HG03378 (cell line): ENCODE data around the gene ADRA2C.

Source experiments
- ATAC-seq: cut with Tn5 transposase; IDR thresholded peaks from one replicate; pipeline ENCODE4 v1.9.1; 2021; ENCODE audit warnings: mild to moderate bottlenecking, moderate library complexity; ENCODE audit not compliant: unreplicated experiment

Gene ADRA2C

DNA sequence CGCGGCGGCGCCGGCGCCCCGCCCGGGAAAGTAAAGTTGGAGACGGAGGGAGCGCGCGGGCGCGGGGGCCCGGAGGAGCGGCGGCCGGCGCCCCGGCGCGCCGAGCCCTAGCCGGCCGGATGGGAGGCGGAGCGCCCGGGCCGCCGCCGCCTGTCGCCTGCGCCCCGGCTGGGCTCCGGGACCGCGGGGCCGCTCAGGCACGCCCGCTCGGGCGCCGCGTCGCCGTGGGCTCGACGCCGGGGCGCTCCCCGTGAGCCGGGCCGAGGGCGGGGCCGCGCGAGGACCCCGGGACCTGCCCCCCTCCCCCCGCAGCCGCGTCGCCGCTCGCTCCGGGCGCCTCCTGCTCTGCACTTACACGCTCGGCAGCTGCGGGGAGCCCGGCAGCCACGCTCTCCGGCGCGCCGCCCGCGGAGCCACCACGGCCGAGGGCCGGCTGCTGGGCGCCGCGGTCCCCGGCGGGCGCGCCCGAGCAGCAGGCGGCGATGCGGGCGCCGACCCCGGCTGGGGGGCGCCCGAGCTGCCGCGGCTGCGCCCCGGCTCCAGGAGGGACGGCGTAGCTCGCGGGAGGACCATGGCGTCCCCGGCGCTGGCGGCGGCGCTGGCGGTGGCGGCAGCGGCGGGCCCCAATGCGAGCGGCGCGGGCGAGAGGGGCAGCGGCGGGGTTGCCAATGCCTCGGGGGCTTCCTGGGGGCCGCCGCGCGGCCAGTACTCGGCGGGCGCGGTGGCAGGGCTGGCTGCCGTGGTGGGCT lies at the start of gene ADRA2C:
ADRA2C (plus strand) TSS at position 350 of the 749 bp plus-strand sequence; CDS start at position 572, 222 bp downstream.
- ATAC-seq, result no peak

DNA sequence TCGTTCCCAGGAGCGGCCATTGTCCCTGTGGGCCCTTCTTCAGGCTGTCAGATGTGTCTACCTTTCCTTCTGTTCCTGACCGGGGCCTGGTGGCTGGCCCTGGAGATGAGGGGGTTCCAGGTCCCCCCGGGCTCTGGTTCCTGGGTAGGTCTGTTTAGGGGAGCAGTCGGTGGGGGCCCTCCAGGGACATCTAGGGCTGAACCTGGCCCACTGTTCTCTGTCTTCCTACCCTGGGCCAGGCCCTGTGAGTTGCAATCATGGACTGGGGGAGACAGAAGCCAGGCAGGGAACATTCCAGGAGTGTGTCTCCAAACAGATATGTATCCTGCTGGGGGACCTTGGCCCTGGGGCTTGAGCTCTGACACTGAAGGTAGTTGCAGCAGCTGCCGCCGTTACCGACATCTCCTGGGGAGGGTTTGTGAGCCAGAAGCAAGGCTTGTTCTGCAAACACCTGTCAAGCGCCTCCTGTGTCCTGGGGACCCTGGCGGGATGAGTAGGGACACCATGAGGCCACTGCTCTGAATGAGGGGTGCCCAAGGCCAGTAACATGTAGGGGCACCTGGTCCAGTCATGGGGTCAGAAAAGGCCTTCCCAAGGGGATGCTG lies 49.5 kb upstream of the ADRA2C start:
- no peak for ATAC-seq

DNA sequence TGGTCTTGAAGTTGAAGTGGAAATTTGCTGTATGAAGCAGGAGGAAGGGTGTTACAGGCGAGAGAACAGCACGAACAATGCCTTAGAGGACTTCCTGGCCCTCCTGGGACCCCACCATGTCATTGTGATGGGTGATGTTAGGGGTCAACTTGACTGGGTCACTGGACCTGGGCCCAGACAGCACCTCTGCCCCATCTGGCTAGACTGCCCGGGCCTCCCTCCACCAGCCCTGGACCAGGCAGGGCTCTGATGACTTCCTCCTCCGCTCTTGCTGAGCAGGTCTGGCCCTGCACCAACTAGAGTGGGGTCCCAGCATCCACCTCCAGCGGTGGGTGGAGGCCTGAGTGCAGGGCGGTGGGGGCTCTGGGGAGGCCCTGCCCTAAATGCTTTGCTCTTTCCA lies 48.9 kb upstream of the ADRA2C start:
- no peak for ATAC-seq

DNA sequence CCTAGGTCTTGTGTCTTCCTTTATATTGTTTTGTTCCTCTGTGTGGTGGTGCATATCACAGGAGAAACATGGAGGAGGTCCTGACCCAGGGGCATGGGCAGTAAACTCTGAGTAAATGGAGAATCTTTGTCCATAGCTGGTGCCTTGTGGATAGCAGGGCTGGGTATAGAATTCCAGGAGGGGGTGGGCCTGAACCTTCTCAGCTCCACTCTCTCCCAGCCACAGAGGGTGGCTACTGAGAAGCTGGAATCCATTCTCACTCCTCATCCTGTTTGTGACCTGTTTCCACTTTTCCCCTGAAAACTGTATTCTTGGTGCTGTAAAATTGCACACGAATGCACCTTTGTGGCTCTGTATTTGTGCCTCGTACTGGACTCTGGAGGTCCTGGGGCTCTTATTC lies 47.7 kb upstream of the ADRA2C start:
- no peak for ATAC-seq

DNA sequence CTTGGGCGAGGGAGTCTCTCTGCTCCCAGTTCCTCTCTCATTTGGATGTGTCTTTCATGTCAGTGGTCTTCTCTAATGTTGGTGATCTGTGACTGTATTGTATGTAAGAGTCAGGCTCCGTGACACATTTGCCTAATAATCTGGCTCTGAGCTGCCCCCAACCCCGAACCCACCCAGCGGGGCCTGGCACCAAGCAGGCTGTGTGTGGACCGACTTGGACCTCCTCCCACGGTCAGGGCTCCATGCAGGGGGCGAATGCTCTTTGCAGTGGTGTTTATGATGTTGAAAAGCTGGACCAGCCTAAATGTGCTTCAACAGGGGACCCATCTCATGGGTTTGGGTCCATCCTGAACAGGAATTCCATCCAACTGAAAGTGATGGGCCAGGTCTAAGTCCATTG lies 47.0 kb upstream of the ADRA2C start:
- ATAC-seq, result no peak

DNA sequence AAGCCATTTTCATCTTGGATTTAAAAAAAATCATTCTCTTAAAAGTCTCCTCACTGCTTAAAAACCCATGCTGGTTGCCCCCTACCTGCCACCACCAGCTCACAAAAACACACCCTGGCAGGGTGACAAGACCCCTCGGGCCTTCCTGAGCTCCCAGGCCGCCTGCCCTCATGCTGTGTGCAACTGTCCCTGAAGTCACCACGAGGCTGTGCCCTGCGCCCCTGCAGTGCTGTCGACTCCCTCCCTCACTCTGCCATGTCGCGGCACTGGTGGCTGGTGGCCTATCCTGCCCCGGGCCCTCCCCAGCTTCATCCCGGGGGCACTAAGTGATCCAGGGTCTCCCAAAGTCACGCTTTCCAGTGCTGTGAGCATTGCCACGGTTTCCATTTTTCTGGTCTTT lies 46.3 kb upstream of the ADRA2C start:
- no peak for ATAC-seq

DNA sequence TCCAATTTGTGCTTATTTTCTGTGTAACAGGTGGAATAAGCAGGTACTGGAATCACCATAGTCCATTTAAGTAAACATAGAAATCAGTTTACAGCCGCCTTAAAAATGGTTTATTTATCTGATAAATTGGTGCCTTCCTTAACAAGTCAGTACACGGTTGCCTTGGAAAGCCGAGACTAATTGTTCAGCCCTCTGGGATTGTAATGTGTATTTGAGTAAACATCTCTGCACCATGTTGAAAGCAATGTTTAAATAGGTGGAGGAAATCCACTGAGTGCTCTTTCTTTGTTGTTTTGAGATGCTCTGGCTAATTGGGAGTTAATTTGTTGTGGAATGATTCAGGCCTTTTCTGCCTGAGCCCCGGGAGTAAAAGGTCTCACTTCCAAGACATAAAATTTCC lies 45.7 kb upstream of the ADRA2C start:
- no peak for ATAC-seq

DNA sequence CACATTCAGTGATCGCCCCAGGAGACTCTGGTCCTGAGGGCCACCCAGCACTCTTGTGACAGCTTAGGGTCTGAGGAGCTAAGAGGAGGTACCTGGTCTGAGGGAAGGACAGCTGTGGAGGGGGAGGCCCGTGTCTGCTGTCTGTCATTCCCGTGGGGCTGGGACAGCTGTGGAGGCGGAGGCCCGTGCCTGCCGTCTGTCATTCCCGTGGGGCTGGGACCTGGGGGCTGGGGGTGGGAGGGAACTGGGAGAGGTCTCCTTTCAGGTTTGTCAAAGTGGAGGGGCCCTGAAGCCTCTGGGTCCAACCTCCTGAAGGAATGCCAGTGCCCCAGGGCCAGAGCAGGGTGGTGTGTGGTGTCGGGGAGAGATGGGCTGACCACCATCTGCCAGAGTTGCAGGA lies 45.0 kb upstream of the ADRA2C start:
- ATAC-seq, result no peak

DNA sequence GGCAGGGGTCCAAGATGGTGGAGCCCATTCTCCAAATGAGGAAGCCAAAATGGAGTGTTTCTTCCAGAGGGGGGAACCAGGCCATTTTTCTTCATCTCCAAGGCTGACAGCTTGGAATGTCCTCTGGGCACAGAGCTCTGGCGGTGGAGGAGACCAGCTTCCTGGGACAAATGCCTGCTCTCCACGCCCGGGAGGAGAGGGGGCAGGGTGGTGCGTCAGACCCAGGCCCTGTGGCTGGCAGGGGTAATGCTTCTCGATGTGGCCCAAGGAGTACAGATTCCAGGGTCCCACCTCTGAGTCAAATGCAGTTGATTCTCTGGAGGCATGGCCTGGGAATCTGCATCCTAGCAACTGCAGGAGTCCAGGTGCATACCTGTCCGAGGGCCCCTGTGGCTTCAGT lies 44.6 kb upstream of the ADRA2C start:
- no peak for ATAC-seq

DNA sequence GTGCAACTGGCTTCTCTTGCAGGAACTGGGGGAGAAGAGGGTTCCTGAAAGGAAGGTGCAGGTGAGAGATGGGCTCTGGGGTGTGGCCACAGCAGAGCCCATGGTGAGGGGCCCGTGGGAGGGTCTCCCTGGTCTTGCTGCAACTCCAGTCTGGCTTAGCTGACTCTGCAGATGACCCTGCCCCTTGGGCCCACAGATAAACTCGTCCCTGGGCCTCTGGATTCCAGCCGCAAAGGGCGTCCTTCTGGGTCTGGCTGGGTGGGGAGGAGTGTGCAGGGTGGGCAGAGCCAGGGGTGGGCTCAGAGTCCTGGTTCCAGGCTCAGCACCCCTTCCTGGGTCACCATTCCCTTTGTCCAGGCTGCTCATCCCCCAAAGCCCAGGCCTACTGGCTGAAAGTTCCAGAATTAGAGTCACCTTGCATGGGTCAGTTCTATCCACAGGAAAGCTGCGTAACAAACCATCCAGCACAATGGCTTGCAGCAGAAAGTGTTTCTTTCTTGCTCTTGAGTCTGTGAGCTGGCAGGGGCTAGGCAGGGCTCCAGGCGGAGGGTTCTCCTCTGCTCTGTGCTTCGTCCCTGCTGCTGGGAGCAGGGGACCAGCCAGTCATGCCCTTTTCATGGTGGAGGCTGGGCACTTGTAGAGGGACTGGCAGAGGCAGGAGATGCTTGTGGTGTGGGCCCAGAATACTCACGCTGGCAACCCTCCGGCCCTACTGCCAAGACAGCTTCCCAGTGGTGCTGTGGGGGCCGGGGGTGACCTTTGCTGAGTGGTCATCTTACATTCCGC lies 43.5 kb upstream of the ADRA2C start:
- ATAC-seq, result no peak

DNA sequence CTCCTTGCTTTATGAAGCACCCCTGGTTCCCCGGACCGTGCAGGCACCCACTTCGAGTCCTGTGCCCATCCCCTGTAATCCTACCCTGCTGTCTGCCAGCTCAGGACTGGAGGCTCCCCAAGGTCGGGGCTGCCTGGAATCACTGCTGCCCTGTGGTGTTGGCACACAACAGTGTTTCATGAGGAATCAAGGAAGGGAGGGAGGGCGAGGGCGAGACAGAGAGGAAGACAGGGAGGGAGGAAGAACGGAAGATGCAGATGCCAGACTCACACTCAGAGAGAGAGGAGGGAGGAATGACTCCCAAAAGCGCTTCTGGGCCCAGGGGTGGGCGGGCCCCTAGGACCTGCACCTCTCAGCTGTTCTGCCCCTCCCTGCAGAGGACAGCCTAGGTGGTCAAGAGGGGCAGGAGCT lies 42.9 kb upstream of the ADRA2C start:
- no peak for ATAC-seq

DNA sequence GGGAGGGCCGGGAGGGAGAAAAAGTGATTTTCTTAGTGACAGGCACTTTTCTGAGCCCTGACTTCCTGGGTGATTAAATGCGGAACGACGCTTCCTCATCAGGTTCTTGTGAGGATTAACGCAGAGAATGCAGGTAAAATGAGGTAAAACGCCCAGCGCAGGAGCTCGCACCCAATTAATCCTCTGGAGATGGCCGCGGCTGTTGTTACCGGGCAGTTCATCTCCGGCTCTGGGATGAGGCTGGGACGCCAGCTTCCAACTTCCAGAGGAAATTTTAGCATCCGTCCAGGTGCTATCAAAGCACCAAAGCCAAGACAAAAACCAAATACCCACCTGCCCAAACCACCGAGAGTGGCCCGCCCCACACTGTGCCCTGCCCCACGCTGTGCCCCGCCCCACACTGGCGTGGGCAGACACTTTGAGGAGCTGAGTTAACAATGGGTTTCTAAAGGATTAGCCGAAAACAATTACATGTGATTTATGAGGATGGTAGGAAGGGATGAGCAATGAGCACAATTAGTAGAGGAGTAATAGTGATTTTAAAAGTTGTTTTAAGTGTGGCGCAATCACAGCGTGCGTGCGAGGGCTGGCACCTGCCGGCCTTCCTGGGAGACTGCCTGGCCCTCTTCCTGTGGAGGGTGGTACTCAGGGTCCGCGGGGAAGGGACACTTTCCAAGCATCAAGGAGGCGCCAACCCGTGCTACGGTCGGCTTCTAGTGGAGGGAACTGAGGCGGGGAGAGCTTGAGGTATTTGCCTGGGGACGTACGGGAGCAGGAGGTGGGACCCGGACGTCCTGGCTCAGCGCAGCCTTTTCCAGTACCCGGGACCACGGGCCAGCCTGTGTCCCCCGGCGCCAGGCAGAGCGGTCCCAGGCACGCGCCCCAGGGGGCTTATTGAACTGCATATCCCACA lies 41.6 kb upstream of the ADRA2C start:
- ATAC-seq, result no peak

DNA sequence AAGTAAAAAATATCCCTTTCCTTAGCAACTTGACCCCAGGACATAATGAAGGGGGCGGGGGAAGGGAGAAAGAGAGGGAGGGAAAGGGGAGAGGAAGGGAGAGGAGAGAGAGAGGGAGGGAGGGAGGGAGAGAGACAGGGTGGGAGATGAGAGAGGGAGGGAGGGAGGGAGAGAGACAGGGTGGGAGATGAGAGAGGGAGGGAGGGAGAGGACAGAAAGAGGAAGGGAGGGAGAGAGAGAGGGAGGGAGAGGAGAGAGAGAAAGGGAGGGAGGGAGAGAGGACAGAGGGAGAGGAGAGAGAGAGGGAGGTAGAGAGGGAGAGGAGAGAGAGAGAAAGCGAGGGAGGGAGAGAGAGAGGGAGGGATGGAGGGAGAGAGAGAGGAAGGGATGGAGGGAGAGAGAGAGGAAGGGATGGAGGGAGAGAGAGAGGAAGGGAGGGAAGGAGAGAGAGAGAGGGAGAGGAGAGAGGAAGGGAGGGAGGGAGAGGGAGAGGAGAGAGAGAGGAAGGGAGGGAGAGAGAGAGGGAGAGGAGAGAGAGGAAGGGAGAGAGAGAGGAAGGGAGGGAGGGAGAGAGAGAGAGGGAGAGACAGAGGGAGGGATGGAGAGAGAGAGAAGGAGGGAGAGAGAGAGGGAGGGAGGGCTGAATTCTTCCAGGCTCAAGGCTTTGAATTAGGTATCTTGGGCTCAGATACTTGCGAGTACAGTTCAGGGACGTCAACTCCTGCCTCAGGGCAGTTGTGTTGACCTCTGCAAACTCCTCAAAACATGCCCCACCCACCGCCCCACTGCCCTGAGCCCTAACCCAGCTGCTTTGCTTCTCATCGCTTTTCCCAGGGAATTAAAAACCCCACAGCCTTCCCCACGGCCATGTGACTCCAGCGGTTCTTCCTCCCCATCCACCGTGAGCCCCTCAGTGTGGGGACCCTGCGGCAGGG lies 40.0 kb upstream of the ADRA2C start:
- no peak for ATAC-seq

DNA sequence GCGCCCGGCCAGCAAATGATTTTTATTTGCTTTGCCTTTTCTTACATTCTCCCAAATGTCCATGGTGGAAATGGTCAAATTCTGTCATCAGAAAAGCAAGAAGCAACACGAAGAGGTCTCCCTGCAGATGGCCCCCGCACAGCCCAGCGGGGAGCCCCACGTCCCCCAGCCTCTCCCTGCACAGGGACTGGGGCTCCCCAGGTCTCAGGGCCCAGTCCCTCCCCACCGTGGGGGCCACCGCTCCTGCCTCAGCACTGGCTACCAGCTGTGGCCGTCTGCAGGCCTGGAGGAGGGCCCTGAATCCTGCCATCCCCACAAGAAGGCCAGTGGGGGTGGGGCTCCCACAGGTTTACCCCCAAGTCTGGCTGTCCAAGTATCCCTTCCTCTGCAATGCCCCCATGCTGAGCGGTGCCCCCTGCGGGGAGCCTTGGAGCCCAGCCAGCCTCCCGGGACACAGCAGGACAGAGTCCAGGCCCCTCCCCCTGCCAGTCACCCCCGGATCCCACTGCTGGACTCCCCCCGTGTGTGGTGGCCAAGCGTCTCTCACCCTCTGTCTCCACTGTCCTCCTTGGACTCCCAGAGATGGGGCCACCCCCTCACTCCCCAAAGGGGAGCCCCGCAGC lies 38.2 kb upstream of the ADRA2C start:
- ATAC-seq, result no peak

DNA sequence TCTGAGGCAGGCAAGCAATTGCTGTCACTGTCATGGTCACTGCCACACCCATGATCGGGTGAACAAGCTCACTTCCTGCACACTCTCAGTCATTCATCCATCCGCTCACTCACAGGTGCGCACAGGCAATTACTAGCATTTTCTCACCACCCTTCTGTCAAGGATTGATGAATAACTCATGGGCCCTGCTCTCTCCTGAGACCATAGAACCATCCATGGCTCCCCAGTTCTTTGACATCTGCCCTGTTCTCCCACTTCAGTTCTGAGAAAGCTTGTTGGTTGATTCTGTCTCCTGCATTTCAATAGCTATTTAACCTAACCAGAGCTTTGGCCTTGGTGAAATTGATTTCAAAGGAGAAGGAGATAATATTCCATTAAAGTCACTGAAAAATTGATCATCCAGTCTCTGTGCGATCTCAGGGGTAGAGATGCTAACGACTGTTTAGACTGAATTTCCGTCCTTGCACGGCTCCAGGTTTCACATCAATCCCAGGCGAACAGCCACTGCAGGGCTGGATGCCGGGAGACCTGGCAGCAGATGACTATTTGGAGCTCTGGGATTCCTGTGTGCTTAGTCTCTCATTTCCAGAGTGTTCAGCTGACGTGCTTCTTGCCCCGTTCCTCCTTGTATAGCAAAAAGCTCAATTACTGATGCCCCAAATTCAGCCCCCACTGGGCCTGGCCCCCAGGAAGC lies 36.9 kb upstream of the ADRA2C start:
- no peak for ATAC-seq

DNA sequence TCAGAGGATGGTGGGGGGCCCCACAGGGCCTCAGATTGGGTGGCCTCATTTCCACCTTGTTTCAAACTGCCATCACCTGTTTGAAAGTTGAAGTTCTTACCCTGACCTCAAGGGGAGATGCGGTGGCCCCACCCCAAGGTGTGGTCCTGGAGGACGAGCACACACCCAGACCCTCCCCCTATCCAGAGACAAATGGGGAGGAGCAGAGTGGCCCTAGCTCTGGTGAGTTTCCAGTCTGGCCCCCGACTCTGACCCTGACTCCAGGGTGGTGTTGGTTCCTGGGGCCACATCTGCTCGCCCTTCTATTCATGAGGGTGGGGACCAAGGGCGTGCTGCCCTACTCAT lies 36.3 kb upstream of the ADRA2C start:
- ATAC-seq, result no peak

DNA sequence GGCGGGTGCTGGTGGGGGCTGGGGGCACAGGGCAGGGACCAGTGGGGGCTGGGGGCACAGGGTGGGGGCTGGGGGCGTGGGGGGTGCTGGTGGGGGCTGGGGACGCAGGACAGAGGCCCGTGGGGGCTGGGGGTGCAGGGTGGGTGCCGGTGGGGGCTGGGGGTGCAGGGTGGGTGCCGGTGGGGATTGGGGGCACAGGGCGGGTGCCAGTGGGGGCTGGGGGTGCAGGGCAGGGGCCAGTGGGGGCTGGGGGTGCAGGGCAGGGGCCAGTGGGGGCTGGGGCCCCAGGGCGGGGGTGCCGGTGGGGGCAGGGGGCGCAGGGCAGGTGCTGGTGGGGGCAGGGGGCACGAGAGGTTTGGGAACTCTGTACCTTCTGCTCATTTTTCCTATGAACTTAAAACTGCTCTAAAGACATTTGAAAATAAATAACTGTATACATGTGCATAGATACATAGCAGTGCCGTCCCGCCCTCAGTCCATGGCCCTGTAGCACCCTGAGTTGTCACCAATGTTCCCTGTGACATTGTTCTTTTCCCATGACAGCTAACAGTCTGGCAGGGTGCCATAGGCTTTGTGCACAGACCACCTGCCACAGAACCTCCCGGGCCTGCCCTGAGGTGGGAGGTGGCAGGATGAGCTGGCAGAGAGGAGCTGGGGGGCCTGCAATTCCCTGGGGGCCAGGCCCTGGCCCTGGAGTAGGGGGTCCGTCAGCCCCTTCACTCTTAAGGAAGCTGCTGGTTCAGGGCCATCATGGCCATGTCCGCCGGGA lies 35.6 kb upstream of the ADRA2C start:
- ATAC-seq, result no peak
